ENCODE results near the gene PKM.

Gene PKM

GRCh38 chr15:72155635-72156616 lies 75.1 kb downstream of the PKM start:
- peak; percentile 67 to 72 (median 71) for DNase-seq (ENCODE audit: low read depth in 3 of 3)

- no peak for DNase-seq (ENCODE audit: low read depth in 3 of 3)
These were observed 75.9 kb downstream of the PKM start for GRCh38 chr15:72155003-72155621.

GRCh38 chr15:72154316-72154715 lies 76.7 kb downstream of the PKM start:
- DNase-seq (ENCODE audit: low read depth in 3 of 3), result no peak

- no peak for DNase-seq (ENCODE audit: low read depth in 3 of 3)
These were observed 77.6 kb downstream of the PKM start for GRCh38 chr15:72153269-72154000.
